HuH-7 (cell line): ENCODE data around the gene SCN8A.
"Not testable (repeated sequence)": the region's sequence is repeated elsewhere in the genome, so short reads cannot be mapped to it uniquely, and the experiment has no call there.

ENCODE experiments used
- DNase-seq: peaks from one replicate; pipeline ENCODE4 v3.0.0; 2011; ENCODE audit warnings: low spot score

SCN8A gene

DNA sequence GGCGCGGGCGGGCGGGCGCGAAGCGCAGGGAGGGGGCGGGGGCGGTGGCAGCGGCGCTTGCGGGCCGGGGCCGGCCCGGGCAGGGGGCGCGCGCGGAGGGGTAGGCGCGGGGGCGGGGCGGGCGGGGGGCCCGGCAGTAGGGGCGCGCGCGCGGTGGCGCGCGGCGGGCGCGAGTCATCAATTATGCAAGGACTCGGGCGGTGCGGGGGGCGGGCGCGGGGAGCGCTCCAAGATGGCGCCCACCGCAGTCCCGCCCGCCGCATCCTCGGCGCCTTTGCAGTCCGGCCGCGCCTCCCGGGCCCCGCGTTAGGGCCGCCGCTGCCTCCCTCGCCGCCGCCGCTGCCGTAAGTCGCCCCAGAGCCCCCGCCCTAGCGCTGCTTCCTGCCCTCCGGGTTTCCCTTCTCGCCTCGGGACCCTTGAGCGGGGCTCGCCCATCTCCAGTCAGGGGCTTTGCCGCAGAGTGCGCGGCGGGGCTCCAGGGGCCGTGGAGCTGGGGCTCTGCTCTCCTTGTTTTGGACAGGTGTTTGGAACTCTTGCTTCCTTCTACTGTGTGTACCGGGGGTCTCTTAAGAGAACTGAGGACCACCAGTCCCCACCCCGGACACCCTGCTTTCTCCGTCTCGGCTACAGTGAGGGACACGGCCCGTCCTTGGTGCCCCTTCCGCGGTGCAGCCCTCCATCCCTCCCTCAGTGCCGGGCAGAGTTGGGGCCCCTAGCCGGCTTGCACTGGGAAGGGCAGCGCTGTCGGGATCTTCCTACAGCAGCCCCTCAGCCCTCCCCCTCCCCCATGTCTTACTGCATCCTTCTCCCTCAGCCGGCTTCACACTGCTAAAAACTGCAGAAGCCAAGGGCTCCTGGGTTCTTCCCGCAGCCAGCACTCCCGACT lies at the start of gene SCN8A:
TSS of gene SCN8A (plus strand) at position 218 of the 886 bp plus-strand sequence. CDS start 71,585 bp downstream, outside the sequence.
- no peak for DNase-seq

DNA sequence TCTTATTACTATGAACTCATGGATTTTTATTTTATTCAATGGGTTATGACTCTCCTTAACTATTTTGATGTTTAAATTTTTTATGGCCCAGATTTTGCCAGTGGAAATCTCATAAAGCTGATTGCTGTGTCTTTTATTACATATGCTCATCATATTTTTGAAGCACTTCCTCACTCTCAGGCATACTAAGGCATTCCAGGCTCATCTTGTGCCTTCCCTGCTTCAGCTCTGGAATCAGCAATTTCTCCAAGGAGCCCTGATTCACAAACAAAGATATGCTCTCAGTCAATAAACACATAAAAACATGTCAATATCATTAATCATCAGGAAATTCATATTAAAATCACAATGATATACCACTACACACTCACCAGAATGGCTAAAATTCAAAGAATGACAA lies 44.9 kb upstream of the SCN8A start:
- DNase-seq: no peak

DNA sequence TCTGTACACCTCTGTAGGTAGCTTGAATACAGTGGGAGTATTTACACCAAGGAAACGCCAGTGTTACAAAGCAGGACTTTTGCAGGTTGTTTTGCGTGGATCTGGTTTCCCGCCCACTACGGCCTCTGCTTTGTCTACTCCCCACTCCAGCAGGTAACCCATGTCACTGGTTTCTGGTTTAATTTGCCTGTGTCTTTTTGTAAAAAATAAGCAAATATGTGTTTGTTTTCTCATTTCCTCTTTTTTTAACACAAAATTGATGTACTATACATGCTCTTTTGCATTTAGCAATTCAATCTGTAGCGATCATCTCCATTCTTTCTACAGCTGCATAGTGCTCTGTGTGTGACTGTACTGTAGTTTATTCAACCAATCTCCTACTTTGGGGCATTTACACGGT lies 43.4 kb upstream of the SCN8A start:
- DNase-seq: no peak

DNA sequence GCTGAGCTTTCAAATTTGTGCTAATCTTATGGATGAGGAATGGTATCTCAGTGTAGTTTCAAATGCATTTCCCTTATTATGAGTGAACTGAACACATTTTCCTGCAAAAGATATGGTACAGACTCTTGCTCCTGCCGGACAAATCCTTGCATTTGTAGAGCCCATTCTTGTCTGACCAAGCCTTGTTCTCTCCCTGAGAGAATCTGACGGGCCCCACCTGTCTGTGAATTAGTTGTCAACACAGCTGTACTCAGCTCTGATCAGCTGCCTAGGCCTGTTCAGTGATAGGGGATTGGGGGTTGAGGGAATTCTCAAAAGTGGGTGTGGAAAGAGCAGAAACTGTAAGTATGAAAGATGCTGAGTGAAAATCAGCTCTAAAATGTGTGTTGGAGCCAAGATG lies 42.8 kb upstream of the SCN8A start:
- no peak for DNase-seq

DNA sequence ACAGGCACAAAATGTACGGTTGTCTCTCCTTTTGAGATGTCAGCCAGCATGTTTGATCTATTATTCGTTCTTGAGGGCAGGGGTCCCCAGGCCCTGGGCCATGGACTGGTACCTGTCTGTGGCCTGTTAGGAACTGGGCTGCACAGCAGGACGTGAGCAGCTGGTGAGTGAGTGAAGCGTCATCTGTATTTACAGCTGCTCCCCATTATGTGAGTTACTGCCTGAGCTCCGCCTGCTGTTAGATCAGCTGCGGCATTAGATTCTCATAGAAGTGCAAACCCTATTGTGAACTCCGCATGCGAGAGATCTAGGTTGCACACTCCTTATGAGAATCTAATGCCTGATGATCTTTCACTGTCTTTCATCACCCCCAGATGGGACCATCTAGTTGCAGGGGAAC lies 41.4 kb upstream of the SCN8A start:
- DNase-seq: no peak

DNA sequence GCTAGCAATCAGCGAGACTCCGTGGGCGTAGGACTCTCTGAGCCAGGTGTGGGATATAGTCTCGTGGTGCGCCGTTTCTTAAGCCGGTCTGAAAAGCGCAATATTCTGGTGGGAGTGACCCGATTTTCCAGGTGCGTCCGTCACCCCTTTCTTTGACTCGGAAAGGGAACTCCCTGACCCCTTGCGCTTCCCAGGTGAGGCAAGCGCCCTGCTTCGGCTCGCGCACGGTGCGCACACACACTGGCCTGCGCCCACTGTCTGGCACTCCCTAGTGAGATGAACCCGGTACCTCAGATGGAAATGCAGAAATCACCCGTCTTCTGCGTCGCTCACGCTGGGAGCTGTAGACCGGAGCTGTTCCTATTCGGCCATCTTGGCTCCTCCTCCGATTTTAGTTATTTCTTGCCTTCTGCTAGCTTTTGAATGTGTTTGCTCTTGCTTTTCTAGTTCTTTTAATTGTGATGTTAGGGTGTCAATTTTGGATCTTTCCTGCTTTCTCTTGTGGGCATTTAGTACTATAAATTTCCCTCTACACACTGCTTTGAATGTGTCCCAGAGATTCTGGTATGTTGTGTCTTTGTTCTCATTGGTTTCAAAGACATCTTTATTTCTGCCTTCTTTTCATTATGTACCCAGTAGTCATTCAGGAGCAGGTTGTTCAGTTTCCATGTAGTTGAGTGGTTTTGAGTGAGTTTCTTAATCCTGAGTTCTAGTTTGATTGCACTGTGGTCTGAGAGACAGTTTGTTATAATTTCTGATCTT lies 22.6 kb upstream of the SCN8A start:
- not testable (repeated sequence) for DNase-seq

DNA sequence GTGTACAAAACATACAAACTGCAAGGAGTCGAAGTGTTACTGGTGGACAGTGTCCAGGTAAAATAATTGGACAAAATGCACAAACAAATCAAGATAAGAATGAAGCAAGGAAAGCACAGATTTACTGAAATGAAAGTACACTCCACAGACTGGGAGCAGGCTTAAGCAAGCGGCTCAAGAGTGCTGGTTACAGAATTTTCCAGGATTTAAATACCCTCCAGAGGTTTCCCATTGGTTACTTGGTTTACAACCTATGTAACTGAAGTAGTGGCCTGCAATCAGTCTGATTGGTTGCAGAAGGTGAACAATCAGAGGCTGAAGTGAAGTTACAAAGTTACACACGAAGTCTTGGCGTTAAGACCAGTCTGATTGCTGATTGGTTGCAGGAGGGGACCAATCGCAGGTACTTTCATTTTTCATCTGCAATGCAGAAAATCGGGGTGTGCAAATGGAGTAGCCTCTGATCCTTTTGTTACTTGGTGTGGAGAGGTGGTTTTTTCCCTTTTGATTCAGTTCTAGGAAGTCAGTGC lies 11.6 kb upstream of the SCN8A start:
- DNase-seq: no peak

DNA sequence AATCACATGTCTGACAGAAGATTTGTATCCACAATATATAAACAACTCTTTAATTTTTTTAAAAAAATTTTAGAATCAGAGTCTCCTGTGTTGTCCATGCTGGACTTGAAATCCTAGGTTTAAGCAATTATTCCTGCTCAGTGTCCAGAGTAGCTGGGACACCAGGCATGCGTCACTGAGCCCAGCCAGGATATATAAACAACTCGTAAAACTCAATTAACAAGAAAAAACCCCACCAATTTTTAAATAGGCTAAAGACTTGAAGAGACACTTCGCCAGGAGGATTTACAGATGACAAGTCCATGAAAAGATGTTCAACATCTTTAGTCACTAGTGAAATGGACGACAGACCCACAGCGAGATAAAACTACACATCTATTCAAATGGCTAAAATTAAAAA lies 2.0 kb upstream of the SCN8A start:
- no peak for DNase-seq

DNA sequence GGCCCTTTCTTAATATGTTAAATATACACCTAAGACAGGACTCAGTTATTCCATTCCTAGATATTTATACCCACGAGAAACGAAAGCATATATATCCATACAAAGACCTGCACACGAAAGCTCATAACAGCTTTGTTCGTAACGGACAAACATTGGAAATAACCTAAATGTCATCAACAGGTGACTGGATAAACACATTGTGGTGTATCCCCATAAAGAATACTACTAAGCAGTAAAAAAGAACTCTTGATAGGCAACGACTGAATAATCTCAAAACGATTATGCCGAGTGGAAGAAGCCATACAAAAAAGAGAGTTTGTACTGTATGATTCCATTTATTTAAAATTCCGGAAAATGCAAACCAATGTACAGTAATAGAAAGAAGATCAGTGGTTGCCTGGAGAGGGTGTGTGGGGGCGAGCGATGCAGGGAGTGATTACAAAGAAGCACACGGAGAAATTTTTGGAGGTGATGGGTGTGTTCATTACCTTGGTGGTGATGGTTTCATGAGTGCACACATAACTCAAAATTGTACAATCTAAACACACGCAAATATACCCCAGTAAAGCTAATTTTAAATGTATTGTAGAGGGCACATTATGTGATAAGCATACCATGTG lies 1.4 kb upstream of the SCN8A start:
- no peak for DNase-seq

DNA sequence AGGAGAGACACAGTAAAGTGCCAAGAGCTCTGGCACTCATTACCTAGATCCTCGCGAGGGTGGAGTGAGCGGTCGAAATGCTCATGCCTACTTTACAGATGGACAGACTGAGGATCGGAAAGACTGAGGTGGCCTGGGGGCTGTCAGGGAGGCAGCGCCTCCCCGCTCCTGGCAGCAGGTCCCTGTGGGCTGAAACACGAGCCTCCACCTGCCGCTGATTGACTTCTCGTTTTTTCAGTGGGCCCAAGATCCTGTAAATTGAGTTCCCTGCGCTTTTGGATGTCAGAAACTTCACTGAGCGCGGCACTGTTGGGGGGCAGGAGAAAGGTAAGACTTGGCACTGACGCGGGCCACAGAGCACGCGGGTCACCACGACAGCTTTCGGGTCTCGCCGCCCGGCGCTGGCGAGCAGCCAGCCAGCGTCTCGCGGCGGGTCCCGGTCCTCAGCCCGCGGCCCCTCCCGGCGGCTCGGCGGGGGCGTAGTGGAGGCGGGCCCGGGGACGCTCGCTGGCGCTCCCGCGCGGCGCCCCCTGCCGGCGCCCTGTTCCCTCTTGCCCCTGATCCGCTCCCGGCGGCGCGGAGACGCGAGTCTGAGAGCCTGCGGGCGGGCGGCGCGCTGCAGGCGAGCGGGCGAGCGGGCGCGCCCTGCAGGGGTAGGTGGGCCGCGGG lies 552 bp upstream of the SCN8A start:
- peak; percentile 81 for DNase-seq

DNA sequence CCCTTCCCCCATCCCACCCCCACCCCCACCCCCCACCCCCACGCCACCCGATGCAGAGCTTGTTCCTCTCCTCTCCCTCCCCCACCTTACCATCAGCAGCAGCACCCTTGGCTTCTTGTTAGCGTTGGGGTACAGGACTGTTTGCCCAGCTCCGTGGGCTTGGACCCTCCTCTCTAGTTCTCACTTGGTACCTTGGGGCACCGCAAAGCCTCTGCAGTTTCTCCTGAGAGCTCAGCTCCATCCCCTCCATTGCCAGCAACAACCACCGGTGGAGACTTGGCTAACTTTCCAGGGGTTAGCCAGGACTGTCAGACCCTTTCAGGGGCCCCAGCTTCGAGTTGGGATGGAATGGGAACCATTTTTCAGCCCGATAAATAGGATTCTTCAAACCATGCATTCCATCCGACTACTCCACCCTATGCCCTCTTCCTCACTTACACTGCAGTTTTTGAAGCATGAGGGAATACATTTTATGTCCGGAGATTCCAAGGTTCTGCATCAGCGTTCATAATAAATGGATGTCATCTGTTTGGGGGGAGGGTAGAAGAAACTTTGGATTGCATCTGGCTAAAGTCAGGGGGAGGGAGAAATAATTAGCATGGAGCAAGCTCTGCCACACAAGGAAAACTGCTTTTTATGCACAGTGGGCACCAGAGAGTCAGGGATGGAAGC lies 1.1 kb downstream of the SCN8A start:
- no peak for DNase-seq

DNA sequence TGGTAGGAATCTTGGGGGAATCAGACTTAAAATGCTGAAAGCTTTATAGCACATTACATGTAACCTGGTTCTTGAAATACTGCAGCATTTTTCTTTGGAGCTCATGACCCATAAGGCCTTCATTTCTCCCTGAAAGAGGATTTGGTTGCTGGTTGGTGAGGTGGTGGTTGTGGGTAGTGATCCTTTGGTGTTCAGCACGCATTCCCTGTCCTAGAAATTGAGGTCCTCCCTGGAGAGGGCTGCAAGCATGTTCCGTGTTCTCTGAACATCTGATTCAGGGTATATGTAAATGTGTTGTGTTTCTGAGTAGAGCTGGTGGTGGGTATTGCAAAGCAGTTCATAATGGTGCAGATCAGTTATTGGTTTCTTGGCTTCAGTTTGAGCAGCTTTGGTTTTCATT lies 2.0 kb downstream of the SCN8A start:
- DNase-seq: no peak

DNA sequence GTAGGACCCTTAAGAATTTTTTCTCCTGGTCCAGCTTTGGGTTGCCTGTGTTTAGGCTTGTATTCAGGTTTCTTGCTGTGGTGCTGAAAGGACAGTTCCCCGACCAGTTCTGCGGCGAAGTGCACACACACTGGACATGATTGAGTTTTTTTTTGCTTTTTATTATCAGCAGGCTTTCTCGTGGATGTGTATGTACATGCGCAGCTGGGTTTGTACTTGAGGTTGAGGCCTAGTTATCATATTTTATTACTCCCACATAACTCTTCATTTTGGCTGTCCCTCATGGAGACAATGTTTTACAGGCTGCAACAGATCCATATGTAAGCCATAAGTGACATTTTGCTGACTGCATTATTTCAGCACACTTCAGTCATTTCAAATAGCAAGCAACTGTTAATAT lies 2.5 kb downstream of the SCN8A start:
- peak; percentile 32 for DNase-seq

DNA sequence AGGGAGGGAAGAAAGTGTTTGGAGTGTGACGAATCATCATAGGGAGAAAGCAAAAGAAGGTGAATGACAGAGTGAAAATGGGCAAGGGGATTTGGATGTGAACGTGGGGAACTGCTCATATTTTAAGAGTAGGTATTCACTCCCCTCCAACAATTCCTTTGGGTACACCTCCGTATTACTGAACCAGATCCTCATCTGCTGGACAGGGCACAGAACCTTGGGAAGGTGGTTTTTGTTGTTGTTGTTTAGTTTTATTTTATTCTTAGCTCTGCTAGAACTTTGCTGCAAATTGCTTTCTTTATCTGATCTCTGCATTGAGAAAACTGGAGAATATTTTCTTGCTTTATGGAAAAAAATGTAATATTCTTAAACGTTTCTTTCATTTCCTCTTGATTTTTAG lies 7.1 kb downstream of the SCN8A start:
- DNase-seq: no peak

DNA sequence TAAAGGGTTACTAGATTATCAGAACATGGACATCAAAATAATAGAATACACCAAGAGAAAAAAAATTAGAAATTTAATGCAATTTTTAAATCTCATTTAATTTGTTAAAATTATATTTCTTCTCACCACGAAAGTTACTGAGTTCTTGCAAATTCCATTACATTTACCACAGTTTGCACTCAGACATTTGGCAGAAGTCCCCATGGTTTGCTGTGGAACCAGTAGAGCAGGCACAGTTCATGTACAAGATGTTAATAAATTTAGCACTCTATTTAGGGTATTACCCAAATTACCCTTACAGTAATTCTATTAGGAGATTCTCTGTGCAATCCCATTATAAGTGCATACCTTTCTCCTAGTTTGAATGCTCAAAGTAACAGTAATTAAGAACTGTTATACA lies 9.7 kb downstream of the SCN8A start:
- no peak for DNase-seq

DNA sequence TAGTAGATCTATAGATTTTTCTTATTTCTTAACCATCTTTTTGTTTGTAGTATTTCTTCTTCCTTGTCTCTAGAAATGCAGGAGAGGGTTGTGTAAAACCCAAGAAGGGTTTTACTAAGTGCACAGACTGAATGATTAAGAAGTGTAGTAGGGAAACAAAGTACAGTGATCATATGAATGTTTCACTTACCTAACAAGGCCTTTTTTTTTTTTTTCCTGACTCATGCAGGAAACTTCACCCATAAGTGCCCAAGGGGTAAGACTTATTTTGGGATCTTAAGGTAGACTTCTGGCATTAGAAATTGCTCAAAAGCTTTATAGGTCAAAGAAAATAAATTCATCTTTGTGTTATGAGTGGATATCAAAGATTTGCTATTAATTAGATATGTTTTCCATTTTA lies 10.2 kb downstream of the SCN8A start:
- no peak for DNase-seq

DNA sequence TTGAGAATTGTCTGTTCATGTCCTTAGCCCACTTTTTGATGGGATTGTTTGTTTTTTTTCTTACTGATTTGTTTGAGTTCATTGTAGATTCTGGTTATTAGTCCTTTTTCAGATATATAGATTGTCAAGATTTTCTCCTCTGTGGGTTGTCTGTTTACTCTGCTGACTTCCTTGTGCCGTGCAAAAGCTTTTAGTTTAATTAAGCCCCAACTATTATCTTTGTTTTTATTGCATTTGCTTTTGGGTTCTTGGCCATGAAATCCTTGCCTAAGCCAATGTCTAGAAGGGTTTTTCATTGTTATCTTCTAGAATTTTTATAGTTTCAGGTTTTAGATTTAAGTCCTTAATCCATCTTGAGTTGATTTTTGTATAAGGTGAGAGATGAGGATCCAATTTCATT lies 14.9 kb downstream of the SCN8A start:
- DNase-seq: not testable (repeated sequence)

DNA sequence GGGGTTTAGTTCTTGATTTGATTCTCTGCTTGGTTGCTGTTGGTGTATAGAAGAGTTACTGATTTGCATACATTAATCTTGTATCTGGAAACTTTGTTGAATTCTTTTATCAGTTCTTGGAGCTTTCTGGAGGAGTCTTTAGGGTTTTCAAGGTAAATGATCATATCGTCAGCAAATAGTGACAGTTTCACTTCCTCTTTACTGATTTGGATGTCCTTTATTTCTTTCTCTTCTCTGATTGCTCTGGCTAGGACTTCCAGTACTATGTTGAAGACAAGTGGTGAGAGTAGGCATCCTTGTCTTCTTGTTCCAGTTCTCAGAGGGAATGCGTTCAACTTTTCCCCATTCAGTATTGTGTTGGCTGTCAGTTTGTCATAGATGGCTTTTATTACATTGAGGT lies 16.2 kb downstream of the SCN8A start:
- DNase-seq: not testable (repeated sequence)

DNA sequence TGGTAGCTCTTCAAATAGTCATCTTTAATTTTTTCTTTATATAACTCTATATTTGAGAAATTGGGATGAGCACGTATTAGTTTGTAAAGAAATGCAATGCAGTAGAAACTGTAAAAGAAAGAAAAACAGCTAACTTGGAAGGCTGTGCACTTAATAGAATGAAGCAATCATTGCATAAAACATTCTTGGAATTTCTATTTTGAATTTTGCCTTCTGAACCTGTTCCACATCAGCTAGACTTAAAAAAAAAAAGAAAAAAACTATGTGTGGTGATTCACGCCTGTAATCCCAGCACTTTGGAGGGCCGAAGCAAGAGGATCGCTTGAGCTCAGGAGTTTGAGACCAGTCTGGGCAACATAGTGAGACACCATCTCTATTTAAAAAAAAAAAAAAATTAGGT lies 29.4 kb downstream of the SCN8A start:
- no peak for DNase-seq

DNA sequence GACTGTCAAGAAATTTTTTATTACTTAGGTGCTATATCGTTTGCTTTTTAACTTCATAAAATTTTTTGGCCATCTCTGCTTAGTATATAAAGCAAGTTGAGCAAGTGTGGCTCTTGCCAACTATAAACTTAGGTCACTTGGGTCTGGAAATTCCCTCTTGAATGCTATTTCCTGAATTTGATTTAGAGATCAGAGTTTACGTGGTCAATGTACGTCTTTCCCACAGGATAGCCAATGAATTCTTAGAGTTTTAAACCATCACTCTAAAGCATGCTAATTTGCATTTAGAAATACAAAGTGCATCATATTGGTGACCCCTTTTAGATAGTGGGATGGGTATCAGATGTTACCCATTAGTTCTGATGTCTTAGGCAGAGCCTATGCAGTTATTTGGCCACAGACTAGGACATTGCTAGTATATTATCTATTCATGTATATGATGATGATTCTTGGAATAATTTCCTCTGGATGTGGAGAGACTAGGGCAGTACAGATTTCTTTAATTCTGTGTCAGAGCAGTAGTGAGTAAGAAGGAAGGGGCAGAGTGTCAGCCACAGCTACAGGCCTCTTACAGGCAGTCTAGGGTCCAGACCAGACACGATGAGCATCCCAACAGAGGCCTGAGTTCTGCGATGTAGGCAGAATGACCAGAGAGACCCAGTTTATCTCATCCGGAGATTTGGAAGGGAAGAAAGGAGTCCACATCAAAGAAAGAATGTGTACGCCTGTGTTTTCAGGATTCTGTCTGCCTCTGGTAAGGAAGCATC lies 30.3 kb downstream of the SCN8A start:
- no peak for DNase-seq

DNA sequence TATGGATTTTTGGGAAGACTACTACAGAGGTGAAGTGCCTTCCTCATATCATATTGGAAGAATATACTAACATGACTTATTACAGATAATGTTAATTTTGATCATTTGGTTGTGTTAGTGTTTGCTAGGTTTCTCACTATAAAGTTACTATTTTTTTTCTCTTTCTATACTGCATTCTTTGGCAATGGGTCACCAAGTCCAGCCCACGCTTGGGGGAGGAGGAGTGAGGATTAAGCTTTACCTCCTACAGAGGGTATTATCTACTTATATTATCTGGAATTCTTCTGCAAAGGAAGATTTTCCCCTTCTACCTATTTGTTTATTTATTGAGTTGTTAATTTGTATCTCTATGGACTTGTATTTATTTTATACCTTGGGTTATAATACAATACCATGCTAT lies 31.5 kb downstream of the SCN8A start:
- no peak for DNase-seq
